A172 (cell line): ENCODE measurements around the gene DENND4C. TPM values are rescaled to one million over a fixed set of nuclear protein-coding genes. Genes with fewer than 3 reads are reported as not detected.
"Not testable (repeated sequence)": the region's sequence is repeated elsewhere in the genome, so short reads cannot be mapped to it uniquely, and the experiment has no call there.

ENCODE experiments used
- DNase-seq: peaks from one replicate; pipeline ENCODE4 v3.0.0-alpha.2; 2015; ENCODE audit warnings: low spot score
- total RNA-seq: library from RNA; depleted of rRNA; stranded (reverse); fragments of >200 nt; shearing (Covaris generic); gene quantifications from 2 replicates; pipeline ENCODE4 v1.2.3, GENCODE V29; 2014; rRNA removed

The DENND4C gene
- total RNA-seq, 1 experiment from 2014 or later: 40.0 TPM

DNA sequence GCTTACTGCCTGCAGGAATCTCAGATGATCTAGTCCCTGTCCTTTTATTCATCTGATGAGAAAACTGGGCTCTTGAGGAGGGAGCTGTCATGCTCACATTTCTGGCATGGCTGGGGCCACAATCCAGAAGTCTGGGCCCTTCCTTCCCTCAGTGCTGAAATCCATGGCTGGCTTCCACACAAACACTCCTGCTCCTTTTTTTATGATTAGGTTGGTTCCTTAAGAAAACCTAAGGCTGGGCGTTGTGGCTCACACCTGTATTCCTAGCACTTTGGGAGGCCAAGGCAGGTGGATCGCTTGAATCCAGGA, 179.7 kb downstream of the DENND4C start:
- no peak for DNase-seq

DNA sequence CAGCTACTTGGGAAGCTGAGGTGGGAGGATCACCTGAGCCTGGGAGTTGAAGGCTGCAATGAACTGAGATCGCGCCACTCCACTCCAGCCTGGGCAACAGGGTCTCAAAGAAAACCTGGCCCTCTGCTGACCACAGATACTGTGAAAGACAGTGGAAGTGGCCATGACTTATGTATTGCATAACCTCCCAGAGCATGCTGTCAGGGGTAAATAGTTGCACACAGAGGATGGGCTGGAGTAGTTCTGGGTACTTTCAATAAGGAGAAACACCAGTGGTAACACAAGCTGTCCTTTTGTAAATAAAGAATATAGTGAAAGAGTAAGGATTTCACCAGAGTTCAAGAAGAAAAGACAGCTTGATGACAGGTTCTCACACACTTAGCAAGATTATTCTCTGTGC, 180.1 kb downstream of the DENND4C start:
- DNase-seq: no peak

DNA sequence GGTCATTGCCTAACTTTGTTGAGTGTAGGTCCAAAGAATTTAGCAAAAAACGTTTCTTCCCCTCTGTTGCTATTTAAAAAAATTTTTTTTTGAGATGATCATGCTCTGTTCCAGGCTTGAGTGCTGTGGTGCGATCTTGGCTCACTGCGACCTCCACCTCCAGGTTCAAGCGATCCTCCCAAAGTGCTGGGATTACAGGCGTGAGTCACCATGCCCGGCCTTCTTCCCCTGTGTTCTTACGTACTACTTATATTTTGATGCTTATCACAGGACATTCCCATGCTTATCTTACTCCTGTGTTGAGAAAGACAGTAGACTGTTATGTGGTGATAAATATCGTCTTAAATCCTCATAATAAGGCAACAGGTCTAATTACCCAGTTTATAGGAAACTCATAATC, 180.8 kb downstream of the DENND4C start:
- DNase-seq: peak; percentile 3

DNA sequence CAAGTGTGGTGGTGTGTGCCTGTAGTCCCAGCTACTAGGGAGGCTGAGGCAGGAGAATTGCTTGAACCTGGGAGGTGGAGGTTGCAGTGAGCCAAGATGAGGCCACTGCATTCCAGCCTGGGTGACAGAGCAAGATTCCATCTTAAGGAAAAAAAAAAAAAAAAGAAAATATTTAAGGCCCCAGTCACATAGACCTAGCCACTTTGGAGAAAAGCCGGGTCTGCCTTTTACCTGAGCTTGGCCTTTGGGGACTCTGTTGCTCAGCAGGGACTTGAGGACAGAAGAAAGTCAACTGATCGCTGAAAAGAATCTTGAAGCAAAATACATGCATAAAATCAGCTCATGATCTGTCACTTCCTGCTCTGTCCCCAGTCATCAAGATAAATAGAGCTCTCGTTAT, 183.0 kb downstream of the DENND4C start:
- DNase-seq: not testable (repeated sequence)

DNA sequence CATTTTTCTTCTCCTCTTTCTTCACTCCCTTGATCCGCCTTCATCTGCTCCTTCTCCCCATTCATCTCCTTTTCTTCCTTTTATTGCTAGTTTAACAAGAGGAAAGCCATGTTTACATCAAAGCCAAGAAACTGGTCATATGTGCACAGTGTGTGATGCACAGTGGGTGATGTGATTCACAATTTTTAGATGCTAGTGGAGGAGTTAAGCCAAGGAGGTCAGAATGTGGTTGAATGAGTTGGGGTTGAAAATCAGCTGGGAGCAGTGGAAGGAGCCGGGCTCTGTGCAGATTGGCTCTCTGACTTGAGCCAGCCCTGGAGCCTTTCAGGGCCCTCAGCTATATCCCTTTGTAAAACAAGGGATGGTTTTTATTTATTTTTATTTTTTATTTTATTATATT, 185.7 kb downstream of the DENND4C start:
- no peak for DNase-seq

DNA sequence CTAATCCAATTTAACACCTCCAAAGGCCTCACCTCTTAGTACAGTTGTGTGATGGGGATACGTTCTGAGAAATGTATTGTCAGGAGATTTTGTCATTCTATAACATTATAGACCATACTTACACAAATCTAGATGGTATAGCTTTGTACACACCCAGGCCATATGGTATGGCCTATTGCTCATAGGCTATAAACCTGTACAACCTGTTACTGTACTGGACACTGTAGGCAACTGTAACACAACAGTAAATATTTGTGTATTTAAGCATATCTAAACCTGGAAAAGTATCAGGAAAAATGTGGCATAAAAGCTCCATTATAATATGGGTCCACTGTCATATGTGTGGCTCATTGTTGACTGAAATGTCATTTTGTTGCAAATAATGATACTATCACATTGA, 190.4 kb downstream of the DENND4C start:
- no peak for DNase-seq

Other genes starting within 250 kb of the DENND4C start
- gene SAXO1, start 197.5 kb upstream of the DENND4C start, total RNA-seq: not detected in 2 replicates
- 35.5 and 37.0 TPM in 2 replicates for gene RRAGA, start 181.3 kb upstream of the DENND4C start, total RNA-seq
- gene HAUS6, start 127.8 kb upstream of the DENND4C start, total RNA-seq: 39.7 and 40.4 TPM in 2 replicates
- not detected in 2 replicates for gene PLIN2, start 103.2 kb upstream of the DENND4C start, total RNA-seq
- 1,074 and 1,922 TPM in 2 replicates for gene RPS6, start 149.5 kb downstream of the DENND4C start, total RNA-seq
- gene ACER2, start 178.3 kb downstream of the DENND4C start, total RNA-seq: 1.7 and 2.4 TPM in 2 replicates